GM18502 (cell line): Measurements from ENCODE around the gene MAP3K3.
A peak's percentile ranks its signal among the peaks of the same experiment; 100 is the strongest.
"Not testable (repeated sequence)": the region's sequence is repeated elsewhere in the genome, so short reads cannot be mapped to it uniquely, and the experiment has no call there.

Experiments
- ATAC-seq: cut with Tn5 transposase; IDR thresholded peaks from one replicate; pipeline ENCODE4 v1.9.1; 2021; ENCODE audit warnings: mild to moderate bottlenecking; ENCODE audit not compliant: unreplicated experiment, poor library complexity

The MAP3K3 gene

GRCh38 chr17:63702721-63703015 lies 80.5 kb downstream of the MAP3K3 start:
- ATAC-seq = no peak

GRCh38 chr17:63703029-63703428 lies 80.8 kb downstream of the MAP3K3 start:
- ATAC-seq = no peak

- no peak for ATAC-seq
Measured at GRCh38 chr17:63703556-63704258, 81.5 kb downstream of the MAP3K3 start.

- ATAC-seq = no peak
Measured at GRCh38 chr17:63704259-63704576, 82.0 kb downstream of the MAP3K3 start.

- ATAC-seq = no peak
Measured at GRCh38 chr17:63704836-63705235, 82.6 kb downstream of the MAP3K3 start.

GRCh38 chr17:63705657-63706056 lies 83.4 kb downstream of the MAP3K3 start:
- no peak for ATAC-seq

GRCh38 chr17:63706336-63707082 lies 84.3 kb downstream of the MAP3K3 start:
- no peak for ATAC-seq

- ATAC-seq = no peak
Measured at GRCh38 chr17:63707151-63707550, 84.9 kb downstream of the MAP3K3 start.

- no peak for ATAC-seq
Measured at GRCh38 chr17:63709110-63709509, 86.9 kb downstream of the MAP3K3 start.

- ATAC-seq = no peak
Measured at GRCh38 chr17:63714550-63715277, 92.5 kb downstream of the MAP3K3 start.

GRCh38 chr17:63716426-63716825 lies 94.2 kb downstream of the MAP3K3 start:
- ATAC-seq = no peak

GRCh38 chr17:63718988-63719387 lies 96.8 kb downstream of the MAP3K3 start:
- ATAC-seq = no peak

GRCh38 chr17:63720194-63720593 lies 98.0 kb downstream of the MAP3K3 start:
- not testable (repeated sequence) for ATAC-seq

GRCh38 chr17:63722403-63722802 lies 100.2 kb downstream of the MAP3K3 start:
- ATAC-seq = no peak

- no peak for ATAC-seq
Measured at GRCh38 chr17:63735691-63736090, 113.5 kb downstream of the MAP3K3 start.

GRCh38 chr17:63740464-63741142 lies 118.4 kb downstream of the MAP3K3 start:
- ATAC-seq = no peak

GRCh38 chr17:63741143-63741407 lies 118.9 kb downstream of the MAP3K3 start:
- peak; percentile 0 for ATAC-seq

- ATAC-seq = peak; percentile 86
Measured at GRCh38 chr17:63741408-63742173, 119.4 kb downstream of the MAP3K3 start, which contains the start of gene STRADA. STRADA (minus strand) TSS chr17:63741799; CDS start chr17:63728369, 13,430 bp downstream.
